GM19025 (cell line): ENCODE results near the gene CYSRT1.

Experiments
- ATAC-seq: cut with Tn5 transposase; IDR thresholded peaks from one replicate; pipeline ENCODE4 v1.9.1; 2021; ENCODE audit warnings: mild to moderate bottlenecking, low read depth, moderate library complexity; ENCODE audit not compliant: unreplicated experiment

CYSRT1 gene

GRCh38 chr9:137205126-137206069, 19.6 kb upstream of the CYSRT1 start, which contains the start of the genes NDOR1 and TMEM203:
NDOR1 (plus strand) TSS chr9:137205700; CDS start chr9:137205778, 78 bp downstream.
TMEM203 (minus strand) TSS chr9:137205648; CDS start chr9:137205414, 234 bp downstream.
- peak; percentile 38 for ATAC-seq

GRCh38 chr9:137206602-137207001, 18.4 kb upstream of the CYSRT1 start:
- no peak for ATAC-seq

- no peak for ATAC-seq
Observed at GRCh38 chr9:137211532-137211931, 13.4 kb upstream of the CYSRT1 start.

- ATAC-seq, result no peak
Observed at GRCh38 chr9:137212520-137212919, 12.5 kb upstream of the CYSRT1 start.

GRCh38 chr9:137213160-137214060, 11.6 kb upstream of the CYSRT1 start:
- no peak for ATAC-seq

GRCh38 chr9:137214620-137215019, 10.4 kb upstream of the CYSRT1 start:
- ATAC-seq, result no peak

GRCh38 chr9:137215196-137215986, 9.6 kb upstream of the CYSRT1 start:
- ATAC-seq, result no peak

- no peak for ATAC-seq
Observed at GRCh38 chr9:137216188-137216965, 8.6 kb upstream of the CYSRT1 start.

DNA sequence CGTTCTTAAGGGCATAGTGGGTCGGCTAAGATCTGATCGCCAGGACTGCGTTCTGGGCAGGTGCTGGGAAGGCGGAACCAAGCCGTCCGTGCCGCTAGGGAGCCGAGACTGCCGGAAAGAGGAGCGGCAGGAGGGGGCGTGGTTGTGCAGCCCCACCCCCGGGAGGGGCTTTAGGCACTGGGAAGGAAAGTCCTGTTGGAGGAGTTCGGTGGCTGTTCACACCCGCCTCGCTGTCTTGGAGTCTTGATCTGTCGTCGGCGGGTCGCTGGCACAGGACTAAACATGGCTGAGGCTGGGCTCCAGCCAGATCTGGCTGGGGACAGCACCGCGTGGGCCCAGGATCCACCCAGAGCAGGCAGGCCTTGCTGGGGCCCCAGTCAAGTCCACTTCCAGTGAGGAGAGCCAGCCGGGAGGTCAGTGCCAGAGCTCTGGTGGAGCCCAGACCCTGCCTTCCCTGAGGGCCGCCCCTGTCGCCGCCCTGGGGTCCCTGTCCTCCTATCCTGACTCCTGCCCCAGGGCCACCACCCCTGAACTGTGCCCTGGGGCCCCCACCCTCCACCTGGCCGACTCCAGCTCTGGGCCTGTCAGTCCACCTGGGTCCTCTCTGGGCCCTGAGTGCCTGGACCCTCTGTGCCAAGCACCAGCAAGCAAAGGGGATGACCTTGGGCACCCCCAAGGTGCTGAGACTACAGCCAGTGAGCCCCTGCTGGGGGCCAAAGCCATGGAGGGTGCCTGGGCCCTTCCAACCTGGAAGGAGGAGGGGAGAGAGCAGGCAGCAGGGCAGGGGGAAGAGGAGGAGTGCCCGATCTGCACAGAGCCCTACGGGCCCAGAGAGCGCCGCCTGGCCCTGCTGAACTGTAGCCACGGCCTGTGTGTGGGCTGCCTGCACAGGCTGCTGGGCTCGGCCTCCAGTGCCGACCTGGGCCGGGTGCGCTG, 7.4 kb upstream of the CYSRT1 start:
- no peak for ATAC-seq

GRCh38 chr9:137218212-137218753, 6.7 kb upstream of the CYSRT1 start:
- no peak for ATAC-seq

GRCh38 chr9:137218754-137219271, 6.2 kb upstream of the CYSRT1 start:
- ATAC-seq, result no peak

DNA sequence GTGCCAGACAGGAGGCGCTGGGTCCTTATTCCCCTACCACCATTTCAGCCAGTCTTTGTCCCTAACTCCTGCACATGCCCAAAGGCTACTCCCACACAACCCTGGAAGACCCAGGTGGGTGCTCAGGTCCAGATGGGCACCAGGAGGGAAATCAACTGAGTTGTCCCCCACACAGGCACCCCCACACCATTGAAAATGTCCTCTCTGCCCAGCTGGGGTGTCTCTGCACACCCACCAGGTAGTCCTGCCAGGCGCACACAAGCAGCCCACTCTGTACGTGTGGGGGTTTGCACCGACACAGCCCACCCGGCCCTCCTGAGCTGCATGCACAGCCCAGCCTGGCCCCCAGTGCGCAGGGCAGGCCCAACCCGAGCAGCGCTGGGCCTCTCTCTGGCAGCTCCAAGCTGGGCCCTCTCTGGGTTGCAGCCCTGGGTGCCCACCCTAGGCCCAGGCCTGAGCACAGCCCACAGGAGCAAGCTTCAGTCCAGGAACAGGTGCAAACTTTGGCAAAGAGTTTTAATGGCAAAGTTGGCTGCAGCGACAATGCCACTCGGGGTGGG, 5.1 kb upstream of the CYSRT1 start:
- ATAC-seq, result no peak

DNA sequence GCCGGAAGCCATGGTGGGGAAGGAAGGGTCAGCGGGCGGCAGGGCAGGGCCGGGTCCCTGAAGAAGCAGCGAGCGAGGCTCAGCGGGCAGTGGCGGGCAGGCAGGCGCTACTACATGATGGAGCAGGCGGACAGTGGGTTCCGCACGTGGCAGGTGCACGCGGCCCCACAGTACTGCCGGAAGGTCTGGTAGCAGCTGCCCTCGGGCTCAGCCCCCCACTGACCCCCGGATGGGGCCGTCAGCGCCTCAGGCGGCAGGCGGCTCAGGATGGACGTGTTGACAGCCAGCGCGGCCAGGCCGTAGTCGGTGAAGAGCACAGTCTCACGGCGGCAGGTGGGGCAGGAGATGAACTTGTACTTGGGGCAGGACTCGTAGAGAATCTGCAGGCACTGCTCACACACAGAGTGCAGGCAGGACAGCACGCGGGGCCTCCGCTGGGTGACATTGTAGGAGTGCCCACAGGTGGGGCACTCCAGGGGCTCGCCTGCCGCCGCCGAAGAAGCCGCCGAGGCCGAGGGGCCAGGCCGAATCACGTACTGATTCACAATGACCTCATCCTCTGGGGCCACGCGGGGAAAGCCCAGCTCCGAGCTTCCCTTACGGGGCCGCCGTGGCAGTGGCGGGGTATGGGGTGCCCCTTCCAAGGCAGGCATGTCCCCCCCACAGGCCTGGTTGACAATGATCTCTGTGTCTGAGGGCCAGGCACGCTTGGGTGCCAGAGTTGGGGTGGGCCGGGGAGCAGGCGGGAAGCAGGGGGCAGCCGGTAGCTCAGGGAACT, 4.5 kb upstream of the CYSRT1 start:
- no peak for ATAC-seq

GRCh38 chr9:137221095-137221505, 3.9 kb upstream of the CYSRT1 start:
- ATAC-seq, result no peak

- ATAC-seq, result no peak
Observed at GRCh38 chr9:137221506-137222111, 3.4 kb upstream of the CYSRT1 start.
